ENCODE results near the gene ZBTB20. TPM values are rescaled to one million over a fixed set of nuclear protein-coding genes. Genes with fewer than 3 reads are reported as not detected.
A peak's percentile ranks its signal among the peaks of the same experiment; 100 is the strongest.
"Not testable (repeated sequence)": the region's sequence is repeated elsewhere in the genome, so short reads cannot be mapped to it uniquely, and the experiment has no call there.

ZBTB20 gene
- 100 to 1,000 TPM in 1 of 2 donors, 10 to 100 TPM in 1; 99.6 to 128 TPM for total RNA-seq
- 1 to 10 TPM in 1 of 2 donors, under 1 TPM in 1; 0.69 to 3.8 TPM for polyA plus RNA-seq
- long read RNA-seq, donor 1, full-length matches to known transcripts = 23 of 260 reads
- long read RNA-seq, donor 1, partial matches to known transcripts = 78 of 260 reads
- long read RNA-seq, donor 1, other reads (novel, unspliced or antisense) = 159 of 260 reads
- long read RNA-seq, donor 2, full-length matches to known transcripts = 9 of 166 reads
- long read RNA-seq, donor 2, partial matches to known transcripts = 31 of 166 reads
- long read RNA-seq, donor 2, other reads (novel, unspliced or antisense) = 126 of 166 reads

DNA sequence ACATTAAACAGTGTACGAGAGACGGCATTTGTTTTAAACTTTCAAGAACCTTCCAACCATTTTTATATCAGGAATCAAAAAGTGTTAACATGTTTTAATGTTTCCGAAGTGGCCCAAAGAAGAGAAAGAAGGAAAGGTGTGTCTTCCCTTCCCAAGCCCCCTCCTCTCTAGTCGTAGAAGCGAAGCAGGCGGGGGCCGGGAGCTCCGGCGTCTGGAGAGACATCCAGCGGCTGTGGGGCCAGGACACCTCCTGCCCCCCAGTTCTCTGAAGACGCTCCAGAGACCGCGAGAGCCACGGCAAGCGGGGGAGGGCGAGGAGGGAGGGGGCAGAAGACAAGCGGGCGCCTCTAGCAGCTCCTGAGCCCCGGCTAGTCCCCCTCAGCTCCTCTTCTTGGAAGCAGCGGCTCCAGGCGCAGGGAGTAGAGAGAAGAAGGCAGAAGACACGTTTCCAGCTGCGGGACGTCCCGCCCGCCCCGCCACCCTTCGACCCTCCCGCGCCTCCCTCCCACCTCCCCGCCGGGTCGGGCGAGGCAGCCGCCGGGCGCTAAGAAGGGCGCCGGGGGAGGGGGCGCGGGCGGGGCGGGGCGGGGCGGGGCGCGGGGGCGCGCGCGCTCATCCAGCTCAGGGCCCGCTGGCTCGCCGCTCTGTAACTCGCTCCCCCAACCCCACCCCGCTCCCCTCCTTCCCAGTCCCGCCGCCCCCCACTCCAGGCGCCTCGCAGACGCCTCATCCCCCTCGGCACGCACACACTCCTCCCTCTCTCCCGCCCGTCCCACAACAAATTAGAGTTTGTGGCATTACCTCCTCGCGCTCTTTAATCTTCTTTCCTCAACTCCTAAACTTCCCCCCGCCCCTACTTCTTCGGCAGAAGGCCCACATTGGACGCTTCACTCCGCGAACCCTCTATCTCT lies at the start of gene ZBTB20:
TSS of gene ZBTB20 (minus strand) at position 871 of the 911 bp plus-strand sequence.
- Histone ChIP-seq H3K4me3 (ENCODE audit: low read length in 2 of 2) (peak within 1 kb of the TSS; percentile 79 to 89), H3K27ac (ENCODE audit: low read depth in 1 of 2, low read length in 2 of 2) (peak within 1 kb of the TSS; percentile 81 to 98), H3K36me3 (ENCODE audit: control insufficient read depth in 1 of 2, insufficient read depth in 2 of 2, low read length in 1 of 2) (no peaks in the 10 kb centered on the region), H3K4me1 (ENCODE audit: control insufficient read depth in 1 of 2, insufficient read depth in 2 of 2, low read length in 2 of 2) (no peaks in the 10 kb centered on the region), H3K27me3 (ENCODE audit: control insufficient read depth in 1 of 2, insufficient read depth in 2 of 2, low read length in 1 of 2) (no peaks in the 10 kb centered on the region), H3K9me3 (ENCODE audit: control insufficient read depth, low read length) (no peaks in the 10 kb centered on the region)
- 0% methylated on average over 31 to 72 of the region's 72 CpGs for WGBS, 2 donors
- ATAC-seq (ENCODE audit: low FRiP score) (peak; percentile 61), DNase-seq (peak; percentile 81 to 88)
- intact Hi-C loops (cut with DNase I) = loop anchor here in 1 of 2 donors (10.0 kb wide), 1 partner anchor 52 kb away; no protein-coding TSS in a partner anchor

DNA sequence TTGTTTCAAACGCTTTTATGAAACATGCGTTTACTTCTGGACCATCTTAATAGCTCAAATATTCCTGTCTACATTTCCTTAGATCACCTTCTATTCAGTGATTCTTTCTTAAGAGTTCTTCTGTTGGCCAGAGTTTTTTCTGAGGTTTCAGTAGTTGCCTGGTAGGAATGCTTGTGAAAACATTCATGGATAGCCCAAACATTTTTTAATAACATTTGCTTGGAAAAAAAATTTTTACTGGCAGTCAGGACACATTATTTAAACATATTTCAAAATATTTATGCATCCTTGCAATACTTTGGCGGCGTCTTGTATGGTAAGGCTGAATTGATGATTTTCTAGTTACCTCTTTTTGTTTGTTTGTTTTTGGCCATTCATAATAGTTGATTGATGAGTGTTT lies 47.4 kb upstream of the ZBTB20 start:
- no peak overlapping the region for H3K4me3 ChIP-seq (ENCODE audit: low read length in 2 of 2)
- no peaks in the 10 kb centered on the region for H3K9me3 ChIP-seq (ENCODE audit: control insufficient read depth, low read length)
- ATAC-seq (ENCODE audit: low FRiP score) (no peak), DNase-seq (no peak)
- no peak overlapping the region for H3K27ac ChIP-seq (ENCODE audit: low read depth in 1 of 2, low read length in 2 of 2)
- no peaks in the 10 kb centered on the region for H3K27me3 ChIP-seq (ENCODE audit: control insufficient read depth in 1 of 2, insufficient read depth in 2 of 2, low read length in 1 of 2)
- intact Hi-C loops (cut with DNase I) = no loop called here
- no peaks in the 10 kb centered on the region for H3K4me1 ChIP-seq (ENCODE audit: control insufficient read depth in 1 of 2, insufficient read depth in 2 of 2, low read length in 2 of 2)
- no peaks in the 10 kb centered on the region for H3K36me3 ChIP-seq (ENCODE audit: control insufficient read depth in 1 of 2, insufficient read depth in 2 of 2, low read length in 1 of 2)
- WGBS, 2 donors = 58 to 61% methylated on average over 4 of the region's 4 CpGs

DNA sequence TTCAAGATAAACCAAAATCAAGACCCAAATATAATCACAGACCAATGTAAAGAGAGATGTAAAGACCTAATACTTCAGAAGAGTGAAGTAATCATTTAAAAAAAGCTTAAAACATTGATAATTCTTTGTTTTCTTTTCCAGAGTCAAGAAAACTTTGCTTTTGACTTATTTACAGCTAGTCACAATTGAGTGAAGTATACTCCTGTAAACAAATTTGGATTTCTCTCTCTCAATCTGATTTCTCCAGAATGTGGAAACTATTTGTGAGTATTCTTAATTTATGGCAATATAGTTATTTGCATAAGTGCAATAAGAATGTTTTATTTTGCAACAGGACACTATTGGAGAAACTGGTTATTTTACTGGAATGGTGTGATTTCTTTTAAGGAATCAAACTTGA lies 43.7 kb upstream of the ZBTB20 start:
- no peak for DNase-seq
- H3K4me3 ChIP-seq (ENCODE audit: low read length in 2 of 2) = no peak overlapping the region
- H3K27ac ChIP-seq (ENCODE audit: low read depth in 1 of 2, low read length in 2 of 2) = no peak overlapping the region
- H3K9me3 ChIP-seq (ENCODE audit: control insufficient read depth, low read length) = no peaks in the 10 kb centered on the region
- H3K27me3 ChIP-seq (ENCODE audit: control insufficient read depth in 1 of 2, insufficient read depth in 2 of 2, low read length in 1 of 2) = no peaks in the 10 kb centered on the region
- intact Hi-C loops (cut with DNase I) = no loop called here
- no peaks in the 10 kb centered on the region for H3K36me3 ChIP-seq (ENCODE audit: control insufficient read depth in 1 of 2, insufficient read depth in 2 of 2, low read length in 1 of 2)
- H3K4me1 ChIP-seq (ENCODE audit: control insufficient read depth in 1 of 2, insufficient read depth in 2 of 2, low read length in 2 of 2) = no peaks in the 10 kb centered on the region
- no peak for ATAC-seq (ENCODE audit: low FRiP score)

DNA sequence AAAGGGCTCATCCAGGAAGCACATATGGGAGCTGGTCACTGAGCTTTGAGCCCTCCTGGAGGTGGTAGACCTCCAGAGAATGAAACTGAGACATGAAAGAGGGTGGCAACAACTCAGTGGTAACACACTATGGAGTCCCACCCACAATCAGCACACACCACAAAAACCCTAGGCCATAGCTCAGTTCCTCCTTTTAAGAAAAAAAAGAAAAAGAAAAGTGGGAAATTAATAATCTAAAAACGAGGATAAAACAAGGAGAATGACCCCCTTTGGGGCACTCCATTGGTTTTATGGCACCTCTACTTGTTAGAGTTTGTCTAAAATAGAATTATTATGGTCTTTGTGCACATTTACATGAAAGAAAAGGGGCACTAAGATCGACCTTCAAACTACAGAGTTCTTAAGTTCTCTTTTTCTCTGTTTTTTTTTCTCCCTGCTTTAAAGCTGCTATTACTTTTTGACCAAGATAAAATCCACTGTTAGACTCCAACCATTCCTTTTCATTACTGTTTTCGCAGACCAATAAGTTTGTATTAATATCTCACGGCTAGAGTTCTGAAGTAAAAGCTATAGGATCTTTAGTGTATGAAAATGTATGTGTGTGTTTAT lies 40.2 kb upstream of the ZBTB20 start:
- Histone ChIP-seq H3K36me3 (ENCODE audit: control insufficient read depth in 1 of 2, insufficient read depth in 2 of 2, low read length in 1 of 2) (no peaks in the 10 kb centered on the region), H3K27me3 (ENCODE audit: control insufficient read depth in 1 of 2, insufficient read depth in 2 of 2, low read length in 1 of 2) (no peaks in the 10 kb centered on the region), H3K27ac (ENCODE audit: low read depth in 1 of 2, low read length in 2 of 2) (no peak overlapping the region), H3K4me1 (ENCODE audit: control insufficient read depth in 1 of 2, insufficient read depth in 2 of 2, low read length in 2 of 2) (no peaks in the 10 kb centered on the region), H3K9me3 (ENCODE audit: control insufficient read depth, low read length) (no peaks in the 10 kb centered on the region), H3K4me3 (ENCODE audit: low read length in 2 of 2) (no peak overlapping the region)
- intact Hi-C loops (cut with DNase I) = no loop called here
- ATAC-seq (ENCODE audit: low FRiP score) (no peak), DNase-seq (no peak)
- 80 to 83% methylated on average over 4 of the region's 4 CpGs for WGBS, 2 donors

DNA sequence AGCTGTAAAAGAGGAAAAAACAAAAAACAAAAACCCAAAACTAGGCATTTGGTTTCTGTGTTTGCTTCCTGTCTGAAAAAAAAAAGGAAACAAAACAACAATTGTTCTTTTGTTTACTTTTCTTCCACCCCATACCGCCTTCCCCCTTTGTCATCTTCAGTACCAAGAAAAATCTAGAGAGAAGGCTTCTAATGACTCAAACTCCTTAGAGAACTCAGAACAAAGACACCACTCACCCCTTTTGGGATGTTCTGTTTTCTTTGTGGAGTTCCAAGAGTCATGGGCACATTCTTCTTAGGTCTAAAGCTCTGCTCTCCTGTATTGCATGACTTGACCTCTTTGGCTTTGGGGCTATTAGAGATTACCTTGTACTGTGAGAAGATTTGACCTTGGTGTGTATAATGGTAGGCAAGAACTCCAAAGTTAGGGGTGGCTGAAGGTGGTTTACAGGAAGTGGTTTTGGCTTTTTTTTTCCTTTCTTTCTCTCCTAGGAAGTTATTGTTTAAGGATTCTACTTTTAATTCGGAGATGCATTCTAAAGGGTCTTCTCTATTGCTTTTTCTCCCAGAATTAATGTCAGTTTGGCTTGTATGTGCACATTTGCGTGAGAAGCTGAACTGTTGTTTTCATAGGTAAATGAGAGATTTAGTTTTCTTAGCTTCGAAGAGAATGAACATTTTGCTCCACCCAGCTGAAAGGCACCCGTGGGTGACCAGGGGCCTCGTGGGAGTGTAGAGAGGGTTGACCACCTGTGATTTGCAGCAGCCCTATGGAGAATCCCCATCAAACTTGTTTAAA lies 39.5 kb upstream of the ZBTB20 start:
- intact Hi-C loops (cut with DNase I) = no loop called here
- Histone ChIP-seq H3K4me3 (ENCODE audit: low read length in 2 of 2) (no peak overlapping the region), H3K4me1 (ENCODE audit: control insufficient read depth in 1 of 2, insufficient read depth in 2 of 2, low read length in 2 of 2) (no peaks in the 10 kb centered on the region), H3K9me3 (ENCODE audit: control insufficient read depth, low read length) (no peaks in the 10 kb centered on the region), H3K27ac (ENCODE audit: low read depth in 1 of 2, low read length in 2 of 2) (no peak overlapping the region), H3K27me3 (ENCODE audit: control insufficient read depth in 1 of 2, insufficient read depth in 2 of 2, low read length in 1 of 2) (no peaks in the 10 kb centered on the region), H3K36me3 (ENCODE audit: control insufficient read depth in 1 of 2, insufficient read depth in 2 of 2, low read length in 1 of 2) (no peaks in the 10 kb centered on the region)
- ATAC-seq (ENCODE audit: low FRiP score) (no peak), DNase-seq (no peak)
- 80 to 83% methylated on average over 6 of the region's 6 CpGs for WGBS, 2 donors

DNA sequence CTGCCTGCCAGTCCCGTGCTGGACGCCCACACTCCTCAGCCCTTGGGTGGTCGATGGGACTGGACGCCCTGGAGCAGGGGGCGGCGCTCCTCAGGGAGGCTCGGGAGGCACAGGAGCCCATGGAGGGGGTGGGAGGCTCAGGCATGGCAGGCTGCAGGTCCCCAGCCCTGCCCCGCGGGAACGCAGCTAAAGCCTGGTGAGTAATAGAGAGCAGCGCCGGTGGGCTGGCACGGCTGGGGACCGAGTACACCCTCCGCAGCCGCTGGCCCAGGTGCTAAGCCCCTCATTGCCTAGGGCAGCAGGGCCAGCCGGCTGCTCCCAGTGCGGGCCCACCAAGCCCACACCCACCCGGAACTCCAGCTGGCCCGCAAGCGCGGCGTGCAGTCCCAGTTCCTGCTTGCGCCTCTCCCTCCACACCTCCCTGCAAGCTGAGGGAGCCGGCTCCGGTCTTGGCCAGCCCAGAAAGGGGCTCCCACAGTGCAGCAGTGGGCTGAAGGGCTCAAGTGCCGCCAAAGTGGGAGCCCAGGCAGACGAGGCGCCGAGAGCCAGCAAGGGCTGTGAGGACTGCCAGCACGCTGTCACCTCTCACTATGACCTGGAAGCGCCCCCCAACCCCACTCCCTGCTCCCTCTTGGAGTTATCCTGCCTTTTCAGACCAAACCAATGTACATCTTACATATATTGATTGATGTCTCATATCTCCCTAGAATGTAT lies 37.9 kb upstream of the ZBTB20 start:
- DNase-seq; ATAC-seq (ENCODE audit: low FRiP score); H3K9me3 ChIP-seq (ENCODE audit: control insufficient read depth, low read length); H3K4me3 ChIP-seq (ENCODE audit: low read length in 2 of 2); H3K36me3 ChIP-seq (ENCODE audit: control insufficient read depth in 1 of 2, insufficient read depth in 2 of 2, low read length in 1 of 2); H3K27ac ChIP-seq (ENCODE audit: low read depth in 1 of 2, low read length in 2 of 2); H3K27me3 ChIP-seq (ENCODE audit: control insufficient read depth in 1 of 2, insufficient read depth in 2 of 2, low read length in 1 of 2); H3K4me1 ChIP-seq (ENCODE audit: control insufficient read depth in 1 of 2, insufficient read depth in 2 of 2, low read length in 2 of 2); intact Hi-C loops (cut with DNase I): not testable (repeated sequence)
- 96% methylated on average over 32 of the region's 32 CpGs for WGBS, 2 donors

DNA sequence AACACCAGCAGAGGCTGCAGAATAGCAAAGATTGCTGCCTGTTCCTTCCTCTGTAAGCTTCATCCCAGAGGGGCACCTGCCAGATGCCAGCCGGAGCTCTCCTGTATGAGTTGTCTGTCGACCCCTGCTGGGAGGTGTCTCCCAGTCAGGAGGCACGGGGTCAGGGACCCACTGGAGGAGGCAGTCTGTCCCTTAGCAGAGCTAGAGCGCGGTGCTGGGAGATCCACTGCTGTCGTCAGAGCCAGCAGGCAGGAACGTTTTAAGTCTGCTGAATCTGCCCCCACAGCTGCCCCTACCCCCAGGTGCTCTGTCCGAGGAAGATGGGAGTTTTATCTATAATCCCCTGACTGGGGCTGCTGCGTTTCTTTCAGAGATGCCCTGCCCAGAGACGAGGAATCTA lies 31.8 kb upstream of the ZBTB20 start:
- H3K4me1 ChIP-seq (ENCODE audit: control insufficient read depth in 1 of 2, insufficient read depth in 2 of 2, low read length in 2 of 2); H3K4me3 ChIP-seq (ENCODE audit: low read length in 2 of 2); H3K9me3 ChIP-seq (ENCODE audit: control insufficient read depth, low read length); ATAC-seq (ENCODE audit: low FRiP score); H3K27me3 ChIP-seq (ENCODE audit: control insufficient read depth in 1 of 2, insufficient read depth in 2 of 2, low read length in 1 of 2); H3K36me3 ChIP-seq (ENCODE audit: control insufficient read depth in 1 of 2, insufficient read depth in 2 of 2, low read length in 1 of 2); DNase-seq; intact Hi-C loops (cut with DNase I); H3K27ac ChIP-seq (ENCODE audit: low read depth in 1 of 2, low read length in 2 of 2): not testable (repeated sequence)
- WGBS, 2 donors = 80% methylated on average over 9 to 10 of the region's 10 CpGs

DNA sequence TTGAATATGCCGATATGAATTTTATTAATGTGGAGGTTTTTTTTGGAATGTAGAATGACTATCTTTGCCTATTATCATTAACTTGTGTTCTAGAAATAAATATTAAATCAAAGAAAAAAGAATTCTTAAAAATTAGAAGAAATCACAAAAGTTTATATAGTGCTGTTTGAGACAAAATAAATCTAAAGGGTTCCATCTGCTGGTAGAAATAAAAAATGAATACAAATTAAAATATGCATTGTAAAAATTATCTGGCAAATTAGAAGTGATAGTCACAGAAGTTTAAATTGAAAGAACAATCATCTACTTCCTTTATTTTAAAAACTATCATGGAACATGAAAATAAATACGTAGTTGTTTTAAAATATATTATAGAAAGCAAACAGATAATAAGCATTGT lies 22.7 kb upstream of the ZBTB20 start:
- Histone ChIP-seq H3K4me1 (ENCODE audit: control insufficient read depth in 1 of 2, insufficient read depth in 2 of 2, low read length in 2 of 2) (no peaks in the 10 kb centered on the region), H3K36me3 (ENCODE audit: control insufficient read depth in 1 of 2, insufficient read depth in 2 of 2, low read length in 1 of 2) (no peaks in the 10 kb centered on the region), H3K9me3 (ENCODE audit: control insufficient read depth, low read length) (no peaks in the 10 kb centered on the region), H3K27me3 (ENCODE audit: control insufficient read depth in 1 of 2, insufficient read depth in 2 of 2, low read length in 1 of 2) (no peaks in the 10 kb centered on the region), H3K27ac (ENCODE audit: low read depth in 1 of 2, low read length in 2 of 2) (no peak overlapping the region), H3K4me3 (ENCODE audit: low read length in 2 of 2) (no peak overlapping the region)
- ATAC-seq (ENCODE audit: low FRiP score) (no peak), DNase-seq (no peak)
- WGBS, 2 donors = 75 to 82% methylated on average over 2 of the region's 2 CpGs
- intact Hi-C loops (cut with DNase I) = no loop called here

All from aorta (tissue), 5 donors.